HepG2 (cell line): ENCODE measurements around the gene C1orf159.

ENCODE experiments used
- HCFC1 ChIP-seq: fragments of 150-350 bp; IDR thresholded peaks from 2 replicates; pipeline ENCODE4 v1.6.1; 2014; ENCODE audit warnings: low read depth, low read length
- MAFK ChIP-seq, 2 experiments: IDR thresholded peaks in 1 of 2; conservative IDR thresholded peaks in 1 of 2; 2 replicates each; pipeline ENCODE4 v1.6.1; 2011; ENCODE audit warnings: improper control_type of control experiment in 2 of 2, low read length in 2 of 2
- MAZ ChIP-seq, 2 experiments: sonication (generic) in 1 of 2; formaldehyde crosslinking in 1 of 2; IDR thresholded peaks; 2 replicates each; pipeline versions ENCODE4 v1.5.0 to v1.6.1; 2012 to 2020; ENCODE audit warnings: low read depth in 2 of 2, mild to moderate bottlenecking in 2 of 2, borderline replicate concordance in 1 of 2, improper control_type of control experiment in 1 of 2, low read length in 1 of 2, missing genetic modification reagents in 1 of 2, moderate library complexity in 1 of 2
- ZNF660 ChIP-seq: sonication (generic); formaldehyde crosslinking; IDR thresholded peaks from 2 replicates; pipeline ENCODE4 v1.5.1; 2020; ENCODE audit warnings: mild to moderate bottlenecking, low read depth, missing genetic modification reagents, borderline replicate concordance
- TF ChIP-seq, protein P1 (sequence below): sonication (generic); formaldehyde crosslinking; conservative IDR thresholded peaks from 2 replicates; pipeline ENCODE4 v1.4.0; 2020; ENCODE audit warnings: missing genetic modification reagents

DNA sequence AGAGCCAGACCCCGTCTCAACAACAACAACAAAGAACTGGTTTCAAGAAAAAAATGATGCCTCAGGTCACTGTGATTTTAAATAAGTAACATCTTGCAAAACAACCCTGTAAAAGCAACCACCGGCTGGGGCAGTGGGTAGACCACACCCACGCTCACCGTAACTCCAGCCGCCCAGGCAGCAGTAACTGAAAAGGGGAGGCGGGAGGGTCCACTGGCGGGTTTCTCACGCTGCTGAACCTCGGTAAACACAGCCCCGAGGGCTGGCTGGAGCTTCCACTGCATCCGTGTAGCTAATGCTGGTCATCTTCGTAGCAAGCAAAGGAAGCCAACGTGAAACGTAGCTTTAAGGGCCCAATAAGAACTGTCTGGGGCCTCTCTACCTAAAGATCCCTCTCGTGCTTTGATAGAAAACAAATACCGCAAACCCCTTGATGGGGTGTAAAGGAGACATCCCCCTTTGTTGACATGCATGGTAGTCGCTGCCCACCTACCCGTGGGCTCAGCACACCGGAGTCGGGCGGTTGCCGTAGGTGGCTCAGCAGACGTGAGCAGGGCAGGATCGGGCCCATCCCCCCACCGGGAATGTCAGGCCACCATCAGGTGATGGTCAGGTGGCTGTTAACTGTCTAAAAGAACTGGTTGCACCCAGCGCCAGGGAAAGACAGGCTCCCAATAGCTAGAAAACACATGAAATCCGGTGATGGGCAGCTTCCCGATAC lies 4.2 kb downstream of the C1orf159 start:
- no peak for TF ChIP-seq MAFK (conservative IDR thresholded peaks at IDR 0.05 in 1 of 2, IDR thresholded peaks at IDR 0.05 in 1 of 2; ENCODE audit: low read length in 2 of 2)
- TF ChIP-seq MAZ (IDR thresholded peaks at IDR 0.05; ENCODE audit: borderline replicate concordance, low read depth, low read length): no peak
- no peak for TF ChIP-seq MAZ (CRISPR knock-in tag; IDR thresholded peaks at IDR 0.05; ENCODE audit: low read depth)
- TF ChIP-seq HCFC1: no peak
- TF ChIP-seq, protein P1, sequence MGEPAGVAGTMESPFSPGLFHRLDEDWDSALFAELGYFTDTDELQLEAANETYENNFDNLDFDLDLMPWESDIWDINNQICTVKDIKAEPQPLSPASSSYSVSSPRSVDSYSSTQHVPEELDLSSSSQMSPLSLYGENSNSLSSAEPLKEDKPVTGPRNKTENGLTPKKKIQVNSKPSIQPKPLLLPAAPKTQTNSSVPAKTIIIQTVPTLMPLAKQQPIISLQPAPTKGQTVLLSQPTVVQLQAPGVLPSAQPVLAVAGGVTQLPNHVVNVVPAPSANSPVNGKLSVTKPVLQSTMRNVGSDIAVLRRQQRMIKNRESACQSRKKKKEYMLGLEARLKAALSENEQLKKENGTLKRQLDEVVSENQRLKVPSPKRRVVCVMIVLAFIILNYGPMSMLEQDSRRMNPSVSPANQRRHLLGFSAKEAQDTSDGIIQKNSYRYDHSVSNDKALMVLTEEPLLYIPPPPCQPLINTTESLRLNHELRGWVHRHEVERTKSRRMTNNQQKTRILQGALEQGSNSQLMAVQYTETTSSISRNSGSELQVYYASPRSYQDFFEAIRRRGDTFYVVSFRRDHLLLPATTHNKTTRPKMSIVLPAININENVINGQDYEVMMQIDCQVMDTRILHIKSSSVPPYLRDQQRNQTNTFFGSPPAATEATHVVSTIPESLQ (CRISPR knock-in tag): no peak
- no peak for TF ChIP-seq ZNF660 (CRISPR knock-in tag)
